Fibroblast of lung (primary cell): ENCODE results near the gene GPER1.

Source experiments
- CTCF ChIP-seq, 2 donors: IDR thresholded peaks in 1 of 2; conservative IDR thresholded peaks in 1 of 2; 1 replicate in 1 of 2; 2 replicates in 1 of 2; pipeline ENCODE4 v1.5.1; 2011 to 2012; ENCODE audit warnings: low read length in 2 of 2, control low read depth in 1 of 2, inconsistent platforms in 1 of 2, low read depth in 1 of 2, mild to moderate bottlenecking in 1 of 2
- EZH2 ChIP-seq: IDR thresholded peaks from 2 replicates; pipeline ENCODE4 v1.5.1; 2012; ENCODE audit warnings: low read length, control low read depth, mild to moderate bottlenecking; ENCODE audit errors: missing control alignments

- TF ChIP-seq EZH2 (no peak), CTCF (conservative IDR thresholded peaks at IDR 0.05 in 1 of 2, IDR thresholded peaks at IDR 0.05 in 1 of 2; ENCODE audit: low read depth in 1 of 2, low read length in 2 of 2) (no peak)
Measured at GRCh38 chr7:1043552-1044188, 44.2 kb upstream of the GPER1 start.
